ENCODE measurements around the gene STXBP6.
A peak's percentile ranks its signal among the peaks of the same experiment; 100 is the strongest.

STXBP6 gene

GRCh38 chr14:25049568-25050268 is at the start of gene STXBP6:
Gene STXBP6, minus strand, starts transcription at chr14:25050147. Its CDS starts 75,329 bp downstream, at chr14:24974818.
- H3K27ac ChIP-seq: peak within 1 kb of the TSS; percentile 39

DNA sequence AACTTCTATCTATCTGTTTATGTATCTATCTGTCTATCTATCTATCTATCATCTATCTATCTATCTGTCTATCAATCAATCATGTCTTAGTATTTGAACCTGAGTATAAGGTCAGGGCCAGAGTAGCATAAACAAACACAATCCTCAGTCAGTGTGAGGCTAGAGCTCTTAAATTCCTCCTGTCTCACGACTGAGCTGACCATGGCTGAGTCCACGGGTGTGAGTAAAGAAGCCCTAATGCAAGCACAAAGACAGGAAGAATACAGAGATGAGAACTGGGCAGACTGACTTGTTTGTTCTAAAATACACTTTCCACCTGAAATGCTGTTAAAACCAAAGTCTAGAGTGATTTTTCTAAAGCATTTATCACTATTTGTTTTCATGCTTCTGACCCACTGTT is 47.2 kb upstream of the STXBP6 start:
- TF ChIP-seq, protein P1, sequence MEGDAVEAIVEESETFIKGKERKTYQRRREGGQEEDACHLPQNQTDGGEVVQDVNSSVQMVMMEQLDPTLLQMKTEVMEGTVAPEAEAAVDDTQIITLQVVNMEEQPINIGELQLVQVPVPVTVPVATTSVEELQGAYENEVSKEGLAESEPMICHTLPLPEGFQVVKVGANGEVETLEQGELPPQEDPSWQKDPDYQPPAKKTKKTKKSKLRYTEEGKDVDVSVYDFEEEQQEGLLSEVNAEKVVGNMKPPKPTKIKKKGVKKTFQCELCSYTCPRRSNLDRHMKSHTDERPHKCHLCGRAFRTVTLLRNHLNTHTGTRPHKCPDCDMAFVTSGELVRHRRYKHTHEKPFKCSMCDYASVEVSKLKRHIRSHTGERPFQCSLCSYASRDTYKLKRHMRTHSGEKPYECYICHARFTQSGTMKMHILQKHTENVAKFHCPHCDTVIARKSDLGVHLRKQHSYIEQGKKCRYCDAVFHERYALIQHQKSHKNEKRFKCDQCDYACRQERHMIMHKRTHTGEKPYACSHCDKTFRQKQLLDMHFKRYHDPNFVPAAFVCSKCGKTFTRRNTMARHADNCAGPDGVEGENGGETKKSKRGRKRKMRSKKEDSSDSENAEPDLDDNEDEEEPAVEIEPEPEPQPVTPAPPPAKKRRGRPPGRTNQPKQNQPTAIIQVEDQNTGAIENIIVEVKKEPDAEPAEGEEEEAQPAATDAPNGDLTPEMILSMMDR (conservative IDR thresholded peaks at IDR 0.05): no peak
- TF ChIP-seq ZFX (IDR thresholded peaks at IDR 0.05): no peak

More at GRCh38 chr14:25049568-25050268, at the start of gene STXBP6:
- TF ChIP-seq, protein P1 (conservative IDR thresholded peaks at IDR 0.05): no peak
- TF ChIP-seq ZFX (IDR thresholded peaks at IDR 0.05): no peak

GRCh38 chr14:25095736-25096437 is 45.9 kb upstream of the STXBP6 start:
- TF ChIP-seq, protein P1 (conservative IDR thresholded peaks at IDR 0.05): no peak
- no peak for TF ChIP-seq ZFX (IDR thresholded peaks at IDR 0.05)
- H3K27ac ChIP-seq: no peak overlapping the region

More for the DNA sequence above, 47.2 kb upstream of the STXBP6 start:
- no peak overlapping the region for H3K27ac ChIP-seq

GRCh38 chr14:25094171-25094907 is 44.4 kb upstream of the STXBP6 start:
- H3K27ac ChIP-seq: no peak overlapping the region
- TF ChIP-seq, protein P1 (conservative IDR thresholded peaks at IDR 0.05): no peak
- no peak for TF ChIP-seq ZFX (IDR thresholded peaks at IDR 0.05)

DNA sequence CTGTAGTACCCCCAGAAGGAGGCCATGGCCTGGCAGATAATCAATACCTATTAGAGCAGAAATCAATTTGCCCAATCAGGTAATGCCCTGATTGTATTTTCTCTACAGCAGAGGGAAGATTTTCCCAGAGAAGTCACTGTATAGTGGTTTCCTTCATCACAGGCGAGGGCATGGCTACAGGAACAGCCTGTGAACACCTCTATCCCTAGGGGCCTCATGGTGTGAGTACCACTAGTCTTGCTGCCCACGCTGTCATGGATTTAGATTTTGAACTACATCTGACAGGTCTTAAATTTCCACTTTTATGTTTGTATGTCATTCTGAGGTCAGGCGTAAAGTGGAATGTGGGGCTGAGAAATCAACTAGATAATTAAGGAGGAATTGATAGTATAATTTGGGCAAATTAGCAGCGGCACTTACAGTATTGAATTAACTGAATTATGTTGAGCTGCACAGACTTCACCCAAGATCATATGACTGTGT is 42.4 kb upstream of the STXBP6 start:
- H3K27ac ChIP-seq: no peak overlapping the region
- no peak for TF ChIP-seq ZFX (IDR thresholded peaks at IDR 0.05)
- TF ChIP-seq, protein P1 (conservative IDR thresholded peaks at IDR 0.05): no peak

DNA sequence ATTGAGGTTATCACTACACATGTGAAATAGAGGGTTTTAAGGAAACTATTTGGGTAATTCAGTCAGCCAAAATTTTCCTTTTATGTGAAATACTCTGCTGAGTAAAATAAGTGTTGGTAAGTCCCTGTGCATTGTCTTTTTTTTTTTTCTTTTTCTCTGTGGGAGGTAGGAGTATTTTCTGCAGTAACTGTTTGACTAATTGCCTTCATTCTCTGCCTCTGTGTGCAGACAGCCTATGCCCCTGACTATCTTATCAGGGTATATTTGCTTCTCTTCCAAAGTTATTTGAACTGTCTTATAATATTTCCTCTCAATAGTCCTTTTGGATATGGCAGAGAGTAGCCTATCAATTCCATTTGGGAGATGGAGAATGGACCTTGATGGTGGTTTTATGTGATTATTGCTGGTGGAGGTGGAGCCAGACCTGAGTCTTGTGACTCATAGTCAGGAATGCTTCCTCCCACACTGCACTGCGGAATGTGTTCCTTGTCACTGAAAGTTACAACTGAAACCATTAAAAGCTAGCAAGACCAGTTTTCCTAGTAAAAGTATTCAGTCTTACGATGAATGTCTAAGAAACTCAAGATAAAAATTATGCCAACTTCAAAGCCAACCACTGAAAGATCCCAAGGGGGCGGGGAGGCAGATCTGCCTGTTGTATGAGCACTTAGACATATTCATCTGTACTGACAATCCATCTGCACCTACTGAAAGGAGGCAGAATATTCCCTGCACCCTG is 40.9 kb upstream of the STXBP6 start:
- no peak for TF ChIP-seq ZFX (IDR thresholded peaks at IDR 0.05)
- TF ChIP-seq, protein P1 (conservative IDR thresholded peaks at IDR 0.05): no peak
- no peak overlapping the region for H3K27ac ChIP-seq

Data from C4-2B (cell line).